Endothelial cell of umbilical vein (primary cell): ENCODE data around the gene LYRM7.

Experiments used
- CTCF ChIP-seq, 2 donors: IDR thresholded peaks; 1 replicate in 1 of 2; 2 replicates in 1 of 2; pipeline ENCODE4 v1.5.1; 2011; ENCODE audit warnings: low read length in 2 of 2, mild to moderate bottlenecking in 2 of 2, moderate library complexity in 2 of 2, control low read depth in 1 of 2, inconsistent platforms in 1 of 2, low read depth in 1 of 2; ENCODE audit not compliant: insufficient read depth in 1 of 2; ENCODE audit errors: extremely low read depth in 1 of 2
- EZH2 ChIP-seq: IDR thresholded peaks from 2 replicates; pipeline ENCODE4 v1.6.1; 2012; ENCODE audit warnings: borderline replicate concordance, low read depth, mild to moderate bottlenecking, moderate library complexity, low read length, inconsistent platforms; ENCODE audit not compliant: severe bottlenecking
- MAX ChIP-seq: IDR thresholded peaks from 2 replicates; pipeline ENCODE4 v1.6.1; 2011; ENCODE audit not compliant: insufficient read depth, insufficient read length
- POLR2A ChIP-seq: IDR thresholded peaks from 2 replicates; pipeline ENCODE4 v1.6.1; 2012; ENCODE audit warnings: low read depth, mild to moderate bottlenecking, control low read depth, low read length

- TF ChIP-seq CTCF (IDR thresholded peaks at IDR 0.05; ENCODE audit: extremely low read depth in 1 of 2, insufficient read depth in 1 of 2, low read depth in 1 of 2, low read length in 2 of 2) (no peak), POLR2A (no peak), MAX (no peak), EZH2 (no peak)
These were observed 22.4 kb downstream of the LYRM7 start for GRCh38 chr5:131193106-131193505.
